ENCODE results near the gene TMEM255A. TPM values are rescaled to one million over a fixed set of nuclear protein-coding genes. Genes with fewer than 3 reads are reported as not detected.

TMEM255A gene
- total and polyA plus RNA-seq, 2 of the 4 experiments (the other 2 are of a cell fraction) = 0.03 TPM; not detected in 1

DNA sequence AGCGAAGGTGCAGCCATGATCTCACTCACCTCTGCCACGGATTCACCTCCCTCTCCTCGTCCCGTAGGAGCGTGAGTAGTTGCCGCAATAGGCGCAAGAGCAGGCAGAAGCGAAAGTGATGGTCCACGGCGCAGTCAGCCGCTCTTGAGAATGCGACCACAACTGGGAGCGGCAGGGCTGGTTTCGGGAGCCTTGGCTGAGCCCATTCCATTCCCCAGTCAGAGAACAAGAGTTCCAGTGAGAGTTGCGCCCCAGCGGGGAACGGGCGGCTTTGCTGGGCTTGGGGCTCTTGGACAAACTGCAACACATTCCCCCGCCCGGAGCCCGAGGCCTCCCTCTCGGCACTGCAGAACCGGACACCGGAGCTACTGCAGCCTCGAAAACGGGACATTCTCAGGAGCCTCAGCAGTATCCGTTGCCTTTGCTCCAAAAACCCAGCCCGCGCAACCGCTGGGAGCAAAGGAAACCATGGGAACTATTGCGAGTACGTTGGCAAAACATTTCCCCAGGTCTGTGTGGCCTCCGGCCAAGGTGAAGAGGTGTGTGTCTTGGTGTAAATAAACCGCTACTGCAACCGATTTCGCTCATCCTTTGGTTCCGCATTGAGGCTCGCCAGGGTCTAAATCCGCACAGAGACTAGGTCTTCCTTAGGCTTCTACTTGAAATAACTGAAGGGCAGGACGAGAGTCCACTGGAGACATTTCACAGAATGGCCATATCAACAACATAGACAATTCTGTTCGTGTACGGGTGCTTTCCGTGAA lies 66.3 kb downstream of the TMEM255A start:
- no peak overlapping the region for H2BK5ac ChIP-seq (ENCODE audit: low read depth, low read length, poor library complexity, severe bottlenecking)
- peak overlapping the region; percentile 18; the same call in 1 of the 2 replicates for H3K27ac ChIP-seq (ENCODE audit: insufficient read depth, low read length)
- WGBS, 2 experiments (ENCODE audit: extremely low coverage in 2 of 2, insufficient read length in 1 of 2) = 19% methylated on average over 22 of the region's 43 CpGs; no CpG with 5 or more reads in 1 of the 2 experiments
- H3K56ac ChIP-seq (ENCODE audit: extremely low read depth, insufficient read depth, low read length) = no peak overlapping the region
- H3K4me3 ChIP-seq (ENCODE audit: insufficient read depth, low read depth, low read length) = peak overlapping the region; percentile 67
- peak; percentile 30; the same call in 1 of the 2 replicates for TF ChIP-seq CEBPB (IDR thresholded peaks at IDR 0.05; ENCODE audit: low read depth, low read length)
- TF ChIP-seq MXI1 (IDR thresholded peaks at IDR 0.05; ENCODE audit: borderline replicate concordance, low read depth, low read length) = no peak
- TF ChIP-seq, protein P1, sequence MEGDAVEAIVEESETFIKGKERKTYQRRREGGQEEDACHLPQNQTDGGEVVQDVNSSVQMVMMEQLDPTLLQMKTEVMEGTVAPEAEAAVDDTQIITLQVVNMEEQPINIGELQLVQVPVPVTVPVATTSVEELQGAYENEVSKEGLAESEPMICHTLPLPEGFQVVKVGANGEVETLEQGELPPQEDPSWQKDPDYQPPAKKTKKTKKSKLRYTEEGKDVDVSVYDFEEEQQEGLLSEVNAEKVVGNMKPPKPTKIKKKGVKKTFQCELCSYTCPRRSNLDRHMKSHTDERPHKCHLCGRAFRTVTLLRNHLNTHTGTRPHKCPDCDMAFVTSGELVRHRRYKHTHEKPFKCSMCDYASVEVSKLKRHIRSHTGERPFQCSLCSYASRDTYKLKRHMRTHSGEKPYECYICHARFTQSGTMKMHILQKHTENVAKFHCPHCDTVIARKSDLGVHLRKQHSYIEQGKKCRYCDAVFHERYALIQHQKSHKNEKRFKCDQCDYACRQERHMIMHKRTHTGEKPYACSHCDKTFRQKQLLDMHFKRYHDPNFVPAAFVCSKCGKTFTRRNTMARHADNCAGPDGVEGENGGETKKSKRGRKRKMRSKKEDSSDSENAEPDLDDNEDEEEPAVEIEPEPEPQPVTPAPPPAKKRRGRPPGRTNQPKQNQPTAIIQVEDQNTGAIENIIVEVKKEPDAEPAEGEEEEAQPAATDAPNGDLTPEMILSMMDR (conservative IDR thresholded peaks at IDR 0.05; ENCODE audit: low read depth, low read length) = no peak
- TF ChIP-seq BHLHE40 (IDR thresholded peaks at IDR 0.05; ENCODE audit: low read depth, low read length) = no peak
- TF ChIP-seq FOS (IDR thresholded peaks at IDR 0.05; ENCODE audit: low read depth, low read length) = no peak
- TF ChIP-seq, protein P2, sequence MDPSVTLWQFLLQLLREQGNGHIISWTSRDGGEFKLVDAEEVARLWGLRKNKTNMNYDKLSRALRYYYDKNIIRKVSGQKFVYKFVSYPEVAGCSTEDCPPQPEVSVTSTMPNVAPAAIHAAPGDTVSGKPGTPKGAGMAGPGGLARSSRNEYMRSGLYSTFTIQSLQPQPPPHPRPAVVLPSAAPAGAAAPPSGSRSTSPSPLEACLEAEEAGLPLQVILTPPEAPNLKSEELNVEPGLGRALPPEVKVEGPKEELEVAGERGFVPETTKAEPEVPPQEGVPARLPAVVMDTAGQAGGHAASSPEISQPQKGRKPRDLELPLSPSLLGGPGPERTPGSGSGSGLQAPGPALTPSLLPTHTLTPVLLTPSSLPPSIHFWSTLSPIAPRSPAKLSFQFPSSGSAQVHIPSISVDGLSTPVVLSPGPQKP (IDR thresholded peaks at IDR 0.05; ENCODE audit: borderline replicate concordance, low read depth, low read length) = no peak
- no peak for TF ChIP-seq SMC3 (IDR thresholded peaks at IDR 0.05; ENCODE audit: low read depth, low read length)
- H3K9me3 ChIP-seq (ENCODE audit: control insufficient read depth, insufficient read depth, low read length) = no peaks in the 10 kb centered on the region
- H3K9ac ChIP-seq (ENCODE audit: low read depth, low read length) = peak overlapping the region; percentile 38
- H2BK120ac ChIP-seq (ENCODE audit: low read depth, low read length) = no peak overlapping the region
- H2AK9ac ChIP-seq (replicated peaks; ENCODE audit: low read depth, low read length, poor library complexity) = no peak overlapping the region
- H2AFZ ChIP-seq (replicated peaks; ENCODE audit: low read length, poor library complexity) = peak overlapping the region; percentile 91
- H2BK15ac ChIP-seq (ENCODE audit: low read depth, low read length) = no peak overlapping the region
- dilution Hi-C loops (cut with HindIII; ENCODE audit: low sequenced_read_pairs, unreplicated experiment) = no loop called here
- ATAC-seq (ENCODE audit: low read depth) = peak; percentile 80
- H4K20me1 ChIP-seq (ENCODE audit: insufficient read depth, low read length) = no peaks in the 10 kb centered on the region
- no peak overlapping the region for H4K91ac ChIP-seq (ENCODE audit: insufficient read depth, low read depth, low read length)
- ChIA-PET POLR2A (ENCODE audit: unreplicated experiment) (no interaction called here), CTCF (no interaction called here)
- no TSS peak for BruUV-seq (replicated peaks)
- peak; percentile 71 for DNase-seq
- H2AK5ac ChIP-seq (ENCODE audit: low read depth, low read length) = no peak overlapping the region
- no peaks in the 10 kb centered on the region for H3K4me1 ChIP-seq (ENCODE audit: control insufficient read depth, insufficient read depth, low read length)
- H3K36me3 ChIP-seq (ENCODE audit: control insufficient read depth, insufficient read depth, low read length) = no peaks in the 10 kb centered on the region
- H3K27me3 ChIP-seq (ENCODE audit: control insufficient read depth, insufficient read depth, low read length) = 0 out of 2 replicates have a peak, but pooled peaks cover 2% of the 10 kb centered on the region
- H3K14ac ChIP-seq (replicated peaks; ENCODE audit: low read depth, low read length) = 0 out of 2 replicates have a peak overlapping the region, but pooled peaks have one; percentile 37
- no peak overlapping the region for H2BK20ac ChIP-seq (ENCODE audit: low read depth, low read length)
- H3K4me2 ChIP-seq (ENCODE audit: low read depth, low read length) = peak overlapping the region; percentile 61
- H3K23ac ChIP-seq (ENCODE audit: low read depth, low read length) = peak overlapping the region; percentile 38; the same call in 1 of the 2 replicates
- H4K8ac ChIP-seq (ENCODE audit: low read depth in 2 of 2, low read length in 2 of 2) = peak overlapping the region; percentile 18 to 76
- H3K4ac ChIP-seq (ENCODE audit: low read depth, low read length) = no peak overlapping the region
- H3K79me1 ChIP-seq (ENCODE audit: low read depth in 1 of 2, low read length in 2 of 2) = no peaks in the 10 kb centered on the region
- H4K5ac ChIP-seq (ENCODE audit: low read depth, low read length) = 0 out of 2 replicates have a peak overlapping the region, but pooled peaks have one; percentile 6
- in situ Hi-C loops (cut with MboI; ENCODE audit: low sequenced_read_pairs) = loop anchor here (25.0 kb wide), 1 partner anchor 133 kb away; the partner anchor contains the start of gene RHOXF1
- no peaks in the 10 kb centered on the region for H3K9me1 ChIP-seq (ENCODE audit: insufficient read depth, low read length)
- intact Hi-C loops (cut with micrococcal nuclease) = no loop called here
- H3K18ac ChIP-seq (ENCODE audit: low read depth, low read length) = no peak overlapping the region
